ENCODE measurements around the gene DPYSL4.

The DPYSL4 gene

DNA sequence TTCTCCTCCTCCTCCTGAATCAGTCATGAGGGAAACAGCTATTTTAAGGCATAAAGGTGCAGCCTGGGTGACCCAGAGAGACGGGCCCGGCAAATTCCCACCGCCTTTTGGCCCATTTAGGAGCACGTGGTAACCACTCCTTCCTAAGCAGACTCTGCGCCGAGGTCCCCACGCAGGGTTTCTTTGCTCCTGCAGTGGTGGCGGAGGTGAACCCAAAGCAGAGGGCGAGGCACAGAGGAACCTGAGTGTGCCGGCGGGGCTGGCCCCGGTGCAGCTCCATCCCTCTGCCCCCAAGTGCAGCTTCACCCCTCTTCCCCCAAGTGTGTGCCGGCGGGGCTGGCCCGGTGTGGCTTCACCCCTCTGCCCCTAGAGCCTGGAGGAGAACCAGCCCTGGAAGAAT is 50.6 kb downstream of the DPYSL4 start:
- no peak for DNase-seq (ENCODE audit: insufficient read length, low spot score)
- TF ChIP-seq POLR2AphosphoS5 (IDR thresholded peaks at IDR 0.05; ENCODE audit: low read depth, low read length): no peak
- TF ChIP-seq SPI1 (IDR thresholded peaks at IDR 0.05; ENCODE audit: low read depth, low read length): no peak
- TF ChIP-seq TAF1 (IDR thresholded peaks at IDR 0.05; ENCODE audit: low read depth, low read length): no peak
- no peak for TF ChIP-seq POU2F2 (IDR thresholded peaks at IDR 0.05; ENCODE audit: low read depth, low read length)
- TF ChIP-seq PAX5 (IDR thresholded peaks at IDR 0.05; ENCODE audit: insufficient read depth, low read length, severe bottlenecking): no peak
- no peak for FAIRE-seq

- FAIRE-seq (no peak), DNase-seq (ENCODE audit: insufficient read length, low spot score) (no peak)
- TF ChIP-seq SPI1 (IDR thresholded peaks at IDR 0.05; ENCODE audit: low read depth, low read length): no peak
- TF ChIP-seq POU2F2 (IDR thresholded peaks at IDR 0.05; ENCODE audit: low read depth, low read length): no peak
Observed at GRCh38 chr10:132237871-132238270, 51.1 kb downstream of the DPYSL4 start.

DNA sequence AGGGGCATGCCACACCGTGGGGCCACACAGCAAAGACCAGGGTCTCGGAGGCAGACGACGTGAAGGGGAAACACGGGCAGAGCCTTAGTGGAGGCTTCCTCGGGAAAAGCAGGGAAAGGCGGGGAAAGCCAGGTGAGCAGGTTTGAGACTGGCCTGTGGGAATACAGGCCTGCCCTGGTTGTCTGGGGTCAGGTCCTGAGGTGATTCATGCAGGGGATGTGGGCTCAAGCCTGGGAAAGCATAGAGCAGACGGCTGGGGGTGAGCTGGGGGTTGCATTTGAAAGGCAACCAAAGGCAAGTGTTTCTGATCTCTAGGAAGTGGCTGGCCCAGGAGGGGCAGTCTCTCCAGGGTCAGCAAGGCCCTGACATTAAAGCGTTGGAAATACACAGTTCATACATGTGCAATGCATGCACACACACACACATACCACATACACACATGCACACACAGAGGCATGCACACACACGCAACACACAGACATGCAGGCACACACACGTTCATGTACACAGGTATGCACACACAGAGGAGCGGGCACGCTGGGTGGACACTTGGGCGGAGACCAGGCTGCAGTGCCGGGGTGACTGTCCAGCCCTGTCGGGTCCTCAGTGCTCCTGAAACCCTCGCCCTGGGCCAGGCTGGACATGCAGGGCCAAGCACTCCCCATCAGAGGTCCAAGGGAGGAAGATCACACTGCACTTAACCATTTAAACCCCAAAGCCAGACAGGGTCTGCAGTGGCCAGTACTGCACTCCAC is 51.8 kb downstream of the DPYSL4 start:
- DNase-seq (ENCODE audit: insufficient read length, low spot score): no peak
- TF ChIP-seq POU2F2 (IDR thresholded peaks at IDR 0.05; ENCODE audit: low read depth, low read length): no peak
- no peak for TF ChIP-seq PAX5 (IDR thresholded peaks at IDR 0.05; ENCODE audit: insufficient read depth, low read length, severe bottlenecking)
- TF ChIP-seq POLR2AphosphoS5 (IDR thresholded peaks at IDR 0.05; ENCODE audit: low read depth, low read length): no peak
- no peak for TF ChIP-seq TAF1 (IDR thresholded peaks at IDR 0.05; ENCODE audit: low read depth, low read length)
- no peak for TF ChIP-seq SPI1 (IDR thresholded peaks at IDR 0.05; ENCODE audit: low read depth, low read length)
- no peak for TF ChIP-seq POLR2A (IDR thresholded peaks at IDR 0.05; ENCODE audit: low read depth, low read length)
- no peak for FAIRE-seq

- FAIRE-seq (no peak), DNase-seq (ENCODE audit: insufficient read length, low spot score) (no peak)
Observed at GRCh38 chr10:132239126-132240031, 52.6 kb downstream of the DPYSL4 start.

DNA sequence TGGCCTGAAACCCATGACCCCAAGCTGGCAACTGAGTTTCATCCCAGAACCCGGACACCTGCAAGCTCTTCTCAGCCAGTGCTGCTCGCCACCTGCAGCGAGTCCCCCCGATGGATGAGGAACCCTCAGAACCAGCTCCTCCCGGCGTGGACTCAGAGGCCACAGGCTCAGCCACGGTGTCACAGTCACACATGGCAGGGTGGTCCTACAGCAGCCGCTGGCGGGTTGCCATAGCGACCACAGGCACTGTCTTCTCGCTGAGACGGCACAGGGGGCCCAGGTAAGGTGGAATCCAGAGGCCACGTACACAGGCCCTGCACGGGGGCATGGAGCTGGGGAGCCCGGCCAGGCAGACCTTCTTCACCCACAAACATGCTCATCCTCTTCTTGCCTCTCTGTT is 53.4 kb downstream of the DPYSL4 start:
- DNase-seq (ENCODE audit: insufficient read length, low spot score): no peak
- TF ChIP-seq POLR2AphosphoS5 (IDR thresholded peaks at IDR 0.05; ENCODE audit: low read depth, low read length) (no peak), POU2F2 (IDR thresholded peaks at IDR 0.05; ENCODE audit: low read depth, low read length) (no peak), TAF1 (IDR thresholded peaks at IDR 0.05; ENCODE audit: low read depth, low read length) (no peak), POLR2A (IDR thresholded peaks at IDR 0.05; ENCODE audit: low read depth, low read length) (no peak), SPI1 (IDR thresholded peaks at IDR 0.05; ENCODE audit: low read depth, low read length) (no peak), PAX5 (IDR thresholded peaks at IDR 0.05; ENCODE audit: insufficient read depth, low read length, severe bottlenecking) (no peak)
- no peak for FAIRE-seq

More at GRCh38 chr10:132239126-132240031, 52.6 kb downstream of the DPYSL4 start:
- TF ChIP-seq POU2F2 (IDR thresholded peaks at IDR 0.05; ENCODE audit: low read depth, low read length) (no peak), PAX5 (IDR thresholded peaks at IDR 0.05; ENCODE audit: insufficient read depth, low read length, severe bottlenecking) (no peak), SPI1 (IDR thresholded peaks at IDR 0.05; ENCODE audit: low read depth, low read length) (no peak), POLR2AphosphoS5 (IDR thresholded peaks at IDR 0.05; ENCODE audit: low read depth, low read length) (no peak), TAF1 (IDR thresholded peaks at IDR 0.05; ENCODE audit: low read depth, low read length) (no peak), POLR2A (IDR thresholded peaks at IDR 0.05; ENCODE audit: low read depth, low read length) (no peak)

GRCh38 chr10:132240581-132240980 is 53.8 kb downstream of the DPYSL4 start:
- DNase-seq (ENCODE audit: insufficient read length, low spot score) (no peak), FAIRE-seq (no peak)

GRCh38 chr10:132241086-132241485 is 54.3 kb downstream of the DPYSL4 start:
- DNase-seq (ENCODE audit: insufficient read length, low spot score): no peak
- TF ChIP-seq PAX5 (IDR thresholded peaks at IDR 0.05; ENCODE audit: insufficient read depth, low read length, severe bottlenecking) (no peak), SPI1 (IDR thresholded peaks at IDR 0.05; ENCODE audit: low read depth, low read length) (no peak), POLR2AphosphoS5 (IDR thresholded peaks at IDR 0.05; ENCODE audit: low read depth, low read length) (no peak), POU2F2 (IDR thresholded peaks at IDR 0.05; ENCODE audit: low read depth, low read length) (no peak), POLR2A (IDR thresholded peaks at IDR 0.05; ENCODE audit: low read depth, low read length) (no peak), TAF1 (IDR thresholded peaks at IDR 0.05; ENCODE audit: low read depth, low read length) (no peak)
- FAIRE-seq: no peak

More at GRCh38 chr10:132240581-132240980, 53.8 kb downstream of the DPYSL4 start:
- TF ChIP-seq SPI1 (IDR thresholded peaks at IDR 0.05; ENCODE audit: low read depth, low read length) (no peak), PAX5 (IDR thresholded peaks at IDR 0.05; ENCODE audit: insufficient read depth, low read length, severe bottlenecking) (no peak), TAF1 (IDR thresholded peaks at IDR 0.05; ENCODE audit: low read depth, low read length) (no peak), POU2F2 (IDR thresholded peaks at IDR 0.05; ENCODE audit: low read depth, low read length) (no peak), POLR2A (IDR thresholded peaks at IDR 0.05; ENCODE audit: low read depth, low read length) (no peak), POLR2AphosphoS5 (IDR thresholded peaks at IDR 0.05; ENCODE audit: low read depth, low read length) (no peak)

GRCh38 chr10:132241496-132241895 is 54.7 kb downstream of the DPYSL4 start:
- FAIRE-seq: no peak
- DNase-seq (ENCODE audit: insufficient read length, low spot score): no peak
- TF ChIP-seq POLR2A (IDR thresholded peaks at IDR 0.05; ENCODE audit: low read depth, low read length): no peak
- TF ChIP-seq TAF1 (IDR thresholded peaks at IDR 0.05; ENCODE audit: low read depth, low read length): no peak
- TF ChIP-seq POLR2AphosphoS5 (IDR thresholded peaks at IDR 0.05; ENCODE audit: low read depth, low read length): no peak
- TF ChIP-seq POU2F2 (IDR thresholded peaks at IDR 0.05; ENCODE audit: low read depth, low read length): no peak
- no peak for TF ChIP-seq PAX5 (IDR thresholded peaks at IDR 0.05; ENCODE audit: insufficient read depth, low read length, severe bottlenecking)
- no peak for TF ChIP-seq SPI1 (IDR thresholded peaks at IDR 0.05; ENCODE audit: low read depth, low read length)

- DNase-seq (ENCODE audit: insufficient read length, low spot score) (no peak), FAIRE-seq (no peak)
- no peak for TF ChIP-seq POU2F2 (IDR thresholded peaks at IDR 0.05; ENCODE audit: low read depth, low read length)
Observed at GRCh38 chr10:132242103-132242840, 55.5 kb downstream of the DPYSL4 start.

All from GM12891 (cell line).